K562 (cell line): ENCODE data around the gene PRELID3B. TPM values are rescaled to one million over a fixed set of nuclear protein-coding genes. Genes with fewer than 3 reads are reported as not detected.
A peak's percentile ranks its signal among the peaks of the same experiment; 100 is the strongest.

Experiments used
- ATAC-seq: fragments of 200-7000 bp; cut with Tn5 transposase; 3 replicates; pipeline ENCODE4 v1.9.1; 2020; ENCODE audit warnings: moderate library complexity
- BruUV-seq: library from RNA; stranded (reverse); fragments of 400-500 nt; replicated peaks from 2 replicates; lab custom pipeline; 2021; lab: Mats Ljungman, UMichigan
- CTCF ChIA-PET: fragments of 300-600 bp; formaldehyde crosslinking; extraction: SDS; loops from one replicate; lab custom pipeline; 2021; ENCODE audit warnings: low intra/inter-chr PET ratio; lab: Yijun Ruan, JAX
- POLR2A ChIA-PET: fragments of 300-600, 350-650 bp; sonication (Branson Sonifier 250); formaldehyde crosslinking; extraction: SDS; loops from one replicate; lab custom pipeline; 2021; ENCODE audit warnings: antibody characterized with exemption, inconsistent platforms; lab: Yijun Ruan, JAX
- DNase-seq, 4 experiments: peaks; one replicate each; pipeline versions ENCODE4 v3.0.0 to v3.0.0-alpha.2; 2011 to 2018; ENCODE audit warnings: low spot score in 3 of 4, mixed read lengths in 3 of 4; ENCODE audit errors: extremely low read depth in 1 of 4
- FAIRE-seq: peaks from 2 replicates; lab custom pipeline; 2011; peaks lifted over from hg19 to GRCh38; lab: Jason Lieb, UNC
- H2AFZ ChIP-seq: 2 replicates; pipeline ENCODE4 v1.6.0; 2011; ENCODE audit warnings: low read depth, low read length, control low read depth, inconsistent platforms
- H3K27ac ChIP-seq: fragments of 200-600 bp; 3 replicates; pipeline ENCODE4 v1.8.0; 2011; ENCODE audit warnings: low read depth, mild to moderate bottlenecking, control low read depth, inconsistent platforms, low read length, moderate library complexity, mixed read lengths; ENCODE audit errors: extremely low read depth
- H3K27me3 ChIP-seq, 2 experiments: fragments of 300-600 bp in 1 of 2; 2 replicates in 1 of 2; 3 replicates in 1 of 2; pipeline versions ENCODE4 v1.6.0 to v1.8.0; 2011; ENCODE audit warnings: inconsistent platforms in 2 of 2, low read length in 2 of 2, mild to moderate bottlenecking in 1 of 2, mixed read lengths in 1 of 2, moderate library complexity in 1 of 2; ENCODE audit not compliant: control insufficient read depth in 2 of 2, insufficient read depth in 2 of 2
- H3K36me3 ChIP-seq: fragments of 300-600 bp; 3 replicates; pipeline ENCODE4 v1.8.0; 2011; ENCODE audit warnings: mild to moderate bottlenecking, low read length, inconsistent platforms; ENCODE audit not compliant: control insufficient read depth, insufficient read depth
- H3K4me1 ChIP-seq, 2 experiments: fragments of 200-600 bp in 1 of 2; replicated peaks in 1 of 2; 2 replicates in 1 of 2; 3 replicates in 1 of 2; pipeline versions ENCODE4 v1.5.1 to v1.8.0; 2011; ENCODE audit warnings: inconsistent platforms in 2 of 2, low read length in 2 of 2, mild to moderate bottlenecking in 1 of 2, mixed read lengths in 1 of 2, moderate library complexity in 1 of 2; ENCODE audit not compliant: control insufficient read depth in 2 of 2, insufficient read depth in 2 of 2
- H3K4me2 ChIP-seq: 2 replicates; pipeline ENCODE4 v1.6.1; 2011; ENCODE audit warnings: low read length, control low read depth, inconsistent platforms, mixed read lengths; ENCODE audit not compliant: insufficient read depth
- H3K4me3 ChIP-seq: fragments of 200-600 bp; sonication (generic), shearing (Covaris generic); 2 replicates; pipeline ENCODE4 v1.5.1; 2016; ENCODE audit warnings: control low read depth, inconsistent platforms
- H3K79me2 ChIP-seq: fragments of 200-600 bp; 3 replicates; pipeline ENCODE4 v1.8.0; 2011; ENCODE audit warnings: low read length, inconsistent platforms; ENCODE audit not compliant: control insufficient read depth, insufficient read depth
- H3K9ac ChIP-seq, 2 experiments: 2 replicates each; pipeline versions ENCODE4 v1.6.0 to v1.6.1; 2011; ENCODE audit warnings: low read depth in 2 of 2, low read length in 2 of 2, control low read depth in 1 of 2, inconsistent platforms in 1 of 2, mild to moderate bottlenecking in 1 of 2, mixed read lengths in 1 of 2; ENCODE audit not compliant: insufficient read depth in 1 of 2
- H3K9me1 ChIP-seq: one replicate; pipeline ENCODE4 v1.6.0; 2011; ENCODE audit warnings: inconsistent platforms, mild to moderate bottlenecking, low read length, moderate library complexity; ENCODE audit not compliant: control insufficient read depth, insufficient read depth
- H3K9me3 ChIP-seq: replicated peaks from 2 replicates; pipeline ENCODE4 v1.5.1; 2011; ENCODE audit warnings: low read depth, low read length, inconsistent platforms; ENCODE audit not compliant: control insufficient read depth, insufficient read depth
- H4K20me1 ChIP-seq: replicated peaks from 2 replicates; pipeline ENCODE4 v1.6.1; 2011; ENCODE audit warnings: low read length, inconsistent platforms, mixed read lengths; ENCODE audit not compliant: control insufficient read depth, insufficient read depth
- CBFA2T3 ChIP-seq: fragments of 450-650 bp; IDR thresholded peaks from 2 replicates; pipeline ENCODE4 v1.6.1; 2017
- REST ChIP-seq, 2 experiments: fragments of 450-650 bp; formaldehyde crosslinking in 1 of 2; IDR thresholded peaks; 2 replicates each; pipeline versions ENCODE4 v1.4.0 to v1.6.1; 2014 to 2020; ENCODE audit warnings: mild to moderate bottlenecking in 2 of 2, borderline replicate concordance in 1 of 2, low read depth in 1 of 2
- SPI1 ChIP-seq: IDR thresholded peaks from 2 replicates; pipeline ENCODE4 v1.6.1; 2011; ENCODE audit warnings: low read depth, low read length, control low read depth, borderline replicate concordance
- TBP ChIP-seq: optimal IDR thresholded peaks from 2 replicates; pipeline ENCODE3; 2011; ENCODE audit warnings: low read depth, low read length, improper control_type of control experiment
- TEAD1 ChIP-seq, 2 experiments: fragments of 450-650 bp in 1 of 2; sonication (generic) in 1 of 2; formaldehyde crosslinking; IDR thresholded peaks; 2 replicates each; pipeline versions ENCODE4 v1.4.0 to v1.8.0; 2020 to 2022; ENCODE audit warnings: mild to moderate bottlenecking in 2 of 2, missing genetic modification reagents in 1 of 2
- ZNF143 ChIP-seq: sonication (generic); formaldehyde crosslinking; IDR thresholded peaks from 2 replicates; pipeline ENCODE4 v1.9.0; 2022; ENCODE audit warnings: mild to moderate bottlenecking, missing genetic modification reagents
- ZNF449 ChIP-seq: fragments of 250-450 bp; sonication (Bioruptor Pico); IDR thresholded peaks from 2 replicates; pipeline ENCODE4 v1.8.0; 2022; ENCODE audit warnings: moderate library complexity, mild to moderate bottlenecking, inconsistent platforms
- ZNF507 ChIP-seq: conservative IDR thresholded peaks from 2 replicates; pipeline ENCODE4 v1.6.1; 2017; ENCODE audit warnings: missing genetic modification characterization, missing compliant biosample characterization
- WGBS: fragments of 100-300 bp; shearing (Covaris generic); methylation state at CpG from one replicate; pipeline ENCODE4 v1.1.6; 2016; ENCODE audit warnings: low coverage, mixed read lengths; ENCODE audit not compliant: insufficient coverage; ENCODE audit errors: missing lambda C conversion rate; 5-methylcytosine and 5-hydroxymethylcytosine counted together
- in situ Hi-C: fragments of 300-500 bp; cut with MboI; formaldehyde crosslinking; loops from 4 replicates; pipeline ENCODE4 v1.15.0; 2018; ENCODE audit warnings: inconsistent platforms, mixed read lengths
- intact Hi-C: fragments of 100-400 bp; cut with micrococcal nuclease; formaldehyde crosslinking; loops from 2 replicates; pipeline ENCODE4 v1.14.2; 2022
- polyA plus RNA-seq, 8 experiments: library from polyadenylated mRNA; depleted of rRNA in 4 of 8; stranded (reverse) in 5 of 8; unstranded in 3 of 8; fragments of >200 nt; fragmentation: Nextera tagmentation in 2 of 8; fragmentation: Illumina TruSeq in 1 of 8; extraction: Ambion mirVana in 2 of 8; extraction: Trizol in 1 of 8; gene quantifications; 2 replicates each; pipeline versions ENCODE4 v1.2.1 to v1.2.3, GENCODE V29; 2011 to 2014; ENCODE audit warnings: inconsistent platforms in 1 of 8, missing spikeins in 1 of 8
- total RNA-seq, 7 experiments: library from RNA; depleted of rRNA in 6 of 7; stranded (reverse); fragments of >200 nt in 6 of 7; fragmentation: Illumina TruSeq in 2 of 7; extraction: Trizol in 2 of 7; gene quantifications; 2 replicates each; pipeline versions ENCODE4 v1.2.1 to v1.2.3, GENCODE V29; 2011 to 2021; ENCODE audit warnings: low replicate concordance in 1 of 7
- TF ChIP-seq, protein P1 (sequence below): fragments of 450-650 bp; formaldehyde crosslinking; IDR thresholded peaks from 2 replicates; pipeline ENCODE4 v1.4.0; 2020; ENCODE audit warnings: mild to moderate bottlenecking, moderate library complexity

Gene PRELID3B
- total and polyA plus RNA-seq, 9 of the 15 experiments (the other 6 are each of a cell fraction or from before 2014, with no cell fraction given) = 77.0 to 186 (median 101) TPM

GRCh38 chr20:59037386-59037785 is 5.2 kb downstream of the PRELID3B start:
- Histone ChIP-seq H3K4me3 (no peak overlapping the region), H4K20me1 (peaks cover 5% of the 10 kb centered on the region), H3K9me1 (peaks cover 4% of the 10 kb centered on the region), H3K4me2 (no peak overlapping the region), H3K27ac (no peak overlapping the region), H3K9me3 (no peaks in the 10 kb centered on the region), H2AFZ (no peak overlapping the region), H3K4me1 (peaks cover 9 to 15% of the 10 kb centered on the region in 2 experiments; a peak in 4 of 5 replicates), H3K79me2 (peaks cover 72% of the 10 kb centered on the region), H3K36me3 (peaks cover 84% of the 10 kb centered on the region), H3K9ac (0 out of 4 replicates have a peak overlapping the region, but pooled peaks of 1 of the 2 experiments have one; percentile 15), H3K27me3 (no peaks in the 10 kb centered on the region)
- intact Hi-C loops = no loop called here
- no peak for ATAC-seq
- 80% methylated on average over 12 of the region's 12 CpGs for WGBS
- no peak for DNase-seq
- TF ChIP-seq TEAD1 (CRISPR knock-in tag; IDR thresholded peaks at IDR 0.05) (no peak), REST (IDR thresholded peaks at IDR 0.05; ENCODE audit: borderline replicate concordance) (no peak), REST (CRISPR knock-in tag; IDR thresholded peaks at IDR 0.05; ENCODE audit: low read depth) (no peak), CBFA2T3 (no peak), ZNF143 (CRISPR knock-in tag) (no peak), ZNF449 (CRISPR knock-in tag) (no peak), TBP (no peak), SPI1 (peak; percentile 34; the same call in 1 of the 2 replicates), ZNF507 (tag) (no peak)
- TF ChIP-seq, protein P1, sequence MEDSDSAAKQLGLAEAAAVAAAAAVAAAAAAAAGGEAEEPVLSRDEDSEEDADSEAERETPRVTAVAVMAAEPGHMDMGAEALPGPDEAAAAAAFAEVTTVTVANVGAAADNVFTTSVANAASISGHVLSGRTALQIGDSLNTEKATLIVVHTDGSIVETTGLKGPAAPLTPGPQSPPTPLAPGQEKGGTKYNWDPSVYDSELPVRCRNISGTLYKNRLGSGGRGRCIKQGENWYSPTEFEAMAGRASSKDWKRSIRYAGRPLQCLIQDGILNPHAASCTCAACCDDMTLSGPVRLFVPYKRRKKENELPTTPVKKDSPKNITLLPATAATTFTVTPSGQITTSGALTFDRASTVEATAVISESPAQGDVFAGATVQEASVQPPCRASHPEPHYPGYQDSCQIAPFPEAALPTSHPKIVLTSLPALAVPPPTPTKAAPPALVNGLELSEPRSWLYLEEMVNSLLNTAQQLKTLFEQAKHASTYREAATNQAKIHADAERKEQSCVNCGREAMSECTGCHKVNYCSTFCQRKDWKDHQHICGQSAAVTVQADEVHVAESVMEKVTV (CRISPR knock-in tag) = no peak
- in situ Hi-C loops = no loop called here
- BruUV-seq = no TSS peak
- ChIA-PET CTCF (no interaction called here), POLR2A (no interaction called here)
- no peak for FAIRE-seq
